Keratinocyte (primary cell): Measurements from ENCODE around the gene TMED6. TPM values are rescaled to one million over a fixed set of nuclear protein-coding genes. Genes with fewer than 3 reads are reported as not detected.

Experiments
- DNase-seq: peaks from one replicate; pipeline ENCODE4 v3.0.0-alpha.2; 2011; ENCODE audit warnings: low read depth, missing footprints, low spot score
- FAIRE-seq: peaks from 2 replicates; lab custom pipeline; 2011; peaks lifted over from hg19 to GRCh38; lab: Jason Lieb, UNC
- H2AFZ ChIP-seq: 2 replicates; pipeline ENCODE4 v1.6.0; 2012; ENCODE audit warnings: low read length, control low read depth, inconsistent platforms; ENCODE audit not compliant: control insufficient read depth
- H3K27ac ChIP-seq: 2 replicates; pipeline ENCODE4 v1.5.1; 2011; ENCODE audit warnings: low read length; ENCODE audit not compliant: control insufficient read depth, insufficient read depth
- H3K27me3 ChIP-seq: 3 replicates; pipeline ENCODE4 v1.6.0; 2011; ENCODE audit warnings: low read length; ENCODE audit not compliant: control insufficient read depth, insufficient read depth; ENCODE audit errors: extremely low read depth
- H3K36me3 ChIP-seq, 2 experiments: 2 replicates in 1 of 2; 3 replicates in 1 of 2; pipeline ENCODE4 v1.5.1; 2011; ENCODE audit warnings: low read length in 2 of 2, mild to moderate bottlenecking in 1 of 2; ENCODE audit not compliant: control insufficient read depth in 2 of 2, insufficient read depth in 2 of 2; ENCODE audit errors: extremely low read depth in 1 of 2
- H3K4me1 ChIP-seq: 3 replicates; pipeline ENCODE4 v1.5.1; 2011; ENCODE audit warnings: low read length; ENCODE audit not compliant: control insufficient read depth, insufficient read depth; ENCODE audit errors: extremely low read depth
- H3K4me2 ChIP-seq: 3 replicates; pipeline ENCODE4 v1.6.0; 2011; ENCODE audit warnings: low read depth, low read length; ENCODE audit not compliant: control insufficient read depth, insufficient read depth; ENCODE audit errors: extremely low read depth
- H3K4me3 ChIP-seq, 3 experiments: fragments of 200-600 bp in 1 of 3; sonication (generic) in 1 of 3; 2 replicates in 2 of 3; 3 replicates in 1 of 3; pipeline ENCODE4 v1.5.1; 2011 to 2016; ENCODE audit warnings: low read length in 3 of 3, mild to moderate bottlenecking in 3 of 3, control low read depth in 2 of 3, inconsistent platforms in 1 of 3, low read depth in 1 of 3, mixed read lengths in 1 of 3, mixed run types in 1 of 3, moderate library complexity in 1 of 3; ENCODE audit not compliant: control insufficient read depth in 2 of 3, insufficient read depth in 2 of 3; ENCODE audit errors: extremely low read depth in 1 of 3
- H3K79me2 ChIP-seq: 2 replicates; pipeline ENCODE4 v1.6.0; 2012; ENCODE audit warnings: low read length; ENCODE audit not compliant: control insufficient read depth, insufficient read depth
- H3K9ac ChIP-seq: 3 replicates; pipeline ENCODE4 v1.6.0; 2011; ENCODE audit warnings: low read length; ENCODE audit not compliant: control insufficient read depth, insufficient read depth; ENCODE audit errors: extremely low read depth
- H3K9me1 ChIP-seq: 3 replicates; pipeline ENCODE4 v1.6.0; 2011; ENCODE audit warnings: low read length; ENCODE audit not compliant: control insufficient read depth, insufficient read depth; ENCODE audit errors: extremely low read depth
- H3K9me3 ChIP-seq: 2 replicates; pipeline ENCODE4 v1.5.1; 2012; ENCODE audit warnings: low read depth, low read length; ENCODE audit not compliant: control insufficient read depth
- H4K20me1 ChIP-seq: 3 replicates; pipeline ENCODE4 v1.6.0; 2011; ENCODE audit warnings: low read length; ENCODE audit not compliant: control insufficient read depth, insufficient read depth; ENCODE audit errors: extremely low read depth
- CTCF ChIP-seq, 3 experiments: IDR thresholded peaks in 1 of 3; conservative IDR thresholded peaks in 1 of 3; optimal IDR thresholded peaks in 1 of 3; 2 replicates in 2 of 3; 3 replicates in 1 of 3; pipeline versions ENCODE3 to v1.5.1; 2011; ENCODE audit warnings: low read length in 3 of 3, mild to moderate bottlenecking in 3 of 3, moderate library complexity in 2 of 3, control low read depth in 1 of 3, inconsistent platforms in 1 of 3; ENCODE audit not compliant: insufficient read depth in 2 of 3; ENCODE audit errors: extremely low read depth in 1 of 3
- EZH2 ChIP-seq: IDR thresholded peaks from one replicate; pipeline ENCODE4 v1.6.1; 2012; ENCODE audit warnings: inconsistent platforms, mild to moderate bottlenecking, low read length, moderate library complexity
- dilution Hi-C: fragments of 300-500 bp; cut with MboI; formaldehyde crosslinking; loops from one replicate; pipeline ENCODE4 v1.7.0; 2020; ENCODE audit warnings: low sequenced_read_pairs; ENCODE audit not compliant: extremely low pct_ligation_motif_present
- polyA plus RNA-seq, 5 experiments: library from polyadenylated mRNA; depleted of rRNA in 3 of 5; stranded (reverse) in 3 of 5; stranded (forward) in 1 of 5; unstranded in 1 of 5; fragments of >200 nt; gene quantifications; 1 replicate in 1 of 5; 2 replicates in 3 of 5; 3 replicates in 1 of 5; pipeline versions ENCODE4 v1.2.1 to v1.2.3, GENCODE V29; 2011 to 2012; ENCODE audit warnings: missing spikeins in 2 of 5, low read depth in 1 of 5, low replicate concordance in 1 of 5

Gene TMED6
- polyA plus RNA-seq, 1 donor (not counting 4 experiments of a cell fraction or from before 2014, with no cell fraction given), result 0.09 TPM

- dilution Hi-C loops, result no loop called here
- peak overlapping the region; percentile 60 for H3K4me2 ChIP-seq
- peaks cover 24% of the 10 kb centered on the region for H3K4me1 ChIP-seq
These were observed 44.2 kb upstream of the TMED6 start for GRCh38 chr16:69395859-69396186.

GRCh38 chr16:69393898-69394849 is 42.6 kb upstream of the TMED6 start:
- H3K9me1 ChIP-seq, result no peaks in the 10 kb centered on the region
- no peak overlapping the region for H2AFZ ChIP-seq
- peaks cover 18% of the 10 kb centered on the region for H3K4me1 ChIP-seq
- no peak overlapping the region for H3K27ac ChIP-seq
- no peak for FAIRE-seq
- no peak overlapping the region for H3K9ac ChIP-seq
- H3K27me3 ChIP-seq, result no peaks in the 10 kb centered on the region
- no peaks in the 10 kb centered on the region for H3K36me3 ChIP-seq
- H3K79me2 ChIP-seq, result no peaks in the 10 kb centered on the region
- no peaks in the 10 kb centered on the region for H3K9me3 ChIP-seq
- dilution Hi-C loops, result no loop called here
- H3K4me3 ChIP-seq, result no peak overlapping the region
- DNase-seq, result no peak
- H4K20me1 ChIP-seq, result no peaks in the 10 kb centered on the region
- H3K4me2 ChIP-seq, result no peak overlapping the region
- TF ChIP-seq CTCF (optimal IDR thresholded peaks at IDR 0.05 in 1 of 3, IDR thresholded peaks at IDR 0.05 in 1 of 3, conservative IDR thresholded peaks at IDR 0.05 in 1 of 3; ENCODE audit: extremely low read depth in 1 of 3, insufficient read depth in 2 of 3, low read length in 3 of 3) (no peak), EZH2 (no peak)

More at GRCh38 chr16:69395859-69396186, 44.2 kb upstream of the TMED6 start:
- Histone ChIP-seq H3K36me3 (no peaks in the 10 kb centered on the region), H3K9me1 (no peaks in the 10 kb centered on the region), H3K9me3 (no peaks in the 10 kb centered on the region), H3K79me2 (no peaks in the 10 kb centered on the region), H3K4me3 (no peak overlapping the region), H3K27ac (peak overlapping the region; percentile 39), H4K20me1 (no peaks in the 10 kb centered on the region), H3K9ac (peak overlapping the region; percentile 24), H3K27me3 (no peaks in the 10 kb centered on the region), H2AFZ (no peak overlapping the region)
- no peak for FAIRE-seq
- no peak for DNase-seq
- no peak for TF ChIP-seq CTCF (optimal IDR thresholded peaks at IDR 0.05 in 1 of 3, IDR thresholded peaks at IDR 0.05 in 1 of 3, conservative IDR thresholded peaks at IDR 0.05 in 1 of 3; ENCODE audit: extremely low read depth in 1 of 3, insufficient read depth in 2 of 3, low read length in 3 of 3)
- no peak for TF ChIP-seq EZH2
